KOPT-K1 (cell line): Measurements from ENCODE around the gene ATRN.
"Not testable (repeated sequence)": the region's sequence is repeated elsewhere in the genome, so short reads cannot be mapped to it uniquely, and the experiment has no call there.

Experiments
- H3K27ac ChIP-seq: fragments of 200-600 bp; sonication (generic); 2 replicates; pipeline ENCODE4 v1.5.1; 2016; ENCODE audit warnings: antibody characterized with exemption, mild to moderate bottlenecking, low read depth, low read length; ENCODE audit not compliant: poor library complexity, severe bottlenecking
- H3K36me3 ChIP-seq: fragments of 200-600 bp; sonication (generic); 2 replicates; pipeline ENCODE4 v1.5.1; 2017; ENCODE audit warnings: antibody characterized with exemption, mild to moderate bottlenecking, low read length, moderate library complexity; ENCODE audit not compliant: insufficient read depth
- H3K9me3 ChIP-seq: fragments of 200-600 bp; sonication (generic); 2 replicates; pipeline ENCODE4 v1.5.1; 2017; ENCODE audit warnings: antibody characterized with exemption, low read length, mild to moderate bottlenecking; ENCODE audit not compliant: insufficient read depth, poor library complexity, severe bottlenecking

The ATRN gene

GRCh38 chr20:3479025-3479424 lies 8.2 kb downstream of the ATRN start:
- no peaks in the 10 kb centered on the region for H3K36me3 ChIP-seq
- H3K9me3 ChIP-seq, result no peaks in the 10 kb centered on the region

GRCh38 chr20:3479759-3480615 lies 9.2 kb downstream of the ATRN start:
- Histone ChIP-seq H3K27ac (no peak overlapping the region), H3K36me3 (no peaks in the 10 kb centered on the region), H3K9me3 (no peaks in the 10 kb centered on the region)

More at GRCh38 chr20:3479025-3479424, 8.2 kb downstream of the ATRN start:
- no peak overlapping the region for H3K27ac ChIP-seq

GRCh38 chr20:3483309-3483708 lies 12.5 kb downstream of the ATRN start:
- H3K9me3 ChIP-seq, result peaks cover 10% of the 10 kb centered on the region
- H3K27ac ChIP-seq, result no peak overlapping the region
- no peaks in the 10 kb centered on the region for H3K36me3 ChIP-seq

GRCh38 chr20:3483784-3484183 lies 13.0 kb downstream of the ATRN start:
- Histone ChIP-seq H3K9me3 (peaks cover 10% of the 10 kb centered on the region), H3K27ac (no peak overlapping the region)

GRCh38 chr20:3485913-3486312 lies 15.1 kb downstream of the ATRN start:
- no peaks in the 10 kb centered on the region for H3K36me3 ChIP-seq
- peaks cover 10% of the 10 kb centered on the region for H3K9me3 ChIP-seq
- H3K27ac ChIP-seq, result no peak overlapping the region

More at GRCh38 chr20:3483784-3484183, 13.0 kb downstream of the ATRN start:
- H3K36me3 ChIP-seq, result no peaks in the 10 kb centered on the region

GRCh38 chr20:3486850-3487249 lies 16.0 kb downstream of the ATRN start:
- Histone ChIP-seq H3K27ac (no peak overlapping the region), H3K36me3 (no peaks in the 10 kb centered on the region), H3K9me3 (peaks cover 10% of the 10 kb centered on the region)

GRCh38 chr20:3492669-3493068 lies 21.9 kb downstream of the ATRN start:
- Histone ChIP-seq H3K36me3 (no peaks in the 10 kb centered on the region), H3K9me3 (no peaks in the 10 kb centered on the region), H3K27ac (no peak overlapping the region)

GRCh38 chr20:3494218-3494617 lies 23.4 kb downstream of the ATRN start:
- Histone ChIP-seq H3K27ac (no peak overlapping the region), H3K9me3 (no peaks in the 10 kb centered on the region), H3K36me3 (no peaks in the 10 kb centered on the region)

- Histone ChIP-seq H3K36me3 (no peaks in the 10 kb centered on the region), H3K27ac (no peak overlapping the region), H3K9me3 (no peaks in the 10 kb centered on the region)
Measured at GRCh38 chr20:3502878-3503277, 32.1 kb downstream of the ATRN start.

- Histone ChIP-seq H3K9me3 (no peaks in the 10 kb centered on the region), H3K36me3 (no peaks in the 10 kb centered on the region), H3K27ac (no peak overlapping the region)
Measured at GRCh38 chr20:3505148-3505547, 34.3 kb downstream of the ATRN start.

GRCh38 chr20:3509064-3509463 lies 38.2 kb downstream of the ATRN start:
- no peaks in the 10 kb centered on the region for H3K36me3 ChIP-seq
- no peaks in the 10 kb centered on the region for H3K9me3 ChIP-seq
- H3K27ac ChIP-seq, result no peak overlapping the region

- H3K27ac ChIP-seq, result no peak overlapping the region
- no peaks in the 10 kb centered on the region for H3K36me3 ChIP-seq
- no peaks in the 10 kb centered on the region for H3K9me3 ChIP-seq
Measured at GRCh38 chr20:3510110-3510509, 39.3 kb downstream of the ATRN start.

- H3K36me3 ChIP-seq, H3K9me3 ChIP-seq, H3K27ac ChIP-seq: not testable (repeated sequence)
Measured at GRCh38 chr20:3512239-3512638, 41.4 kb downstream of the ATRN start.

GRCh38 chr20:3514012-3514642 lies 43.3 kb downstream of the ATRN start:
- H3K9me3 ChIP-seq, result no peaks in the 10 kb centered on the region
- no peaks in the 10 kb centered on the region for H3K36me3 ChIP-seq
- no peak overlapping the region for H3K27ac ChIP-seq

- Histone ChIP-seq H3K36me3 (no peaks in the 10 kb centered on the region), H3K27ac (no peak overlapping the region), H3K9me3 (no peaks in the 10 kb centered on the region)
Measured at GRCh38 chr20:3515379-3516170, 44.8 kb downstream of the ATRN start.
